GM20000 (cell line): Measurements from ENCODE around the gene ASTN2.

Experiments
- DNase-seq: peaks from one replicate; pipeline ENCODE4 v3.0.0; 2012; ENCODE audit warnings: low spot score
- CTCF ChIP-seq: IDR thresholded peaks from 2 replicates; pipeline ENCODE4 v1.5.1; 2012; ENCODE audit warnings: mild to moderate bottlenecking, control low read depth; ENCODE audit errors: extremely low read depth, missing control alignments

The ASTN2 gene

GRCh38 chr9:116635908-116636307, 778.9 kb downstream of the ASTN2 start:
- no peak for DNase-seq

GRCh38 chr9:116632990-116633838, 781.6 kb downstream of the ASTN2 start:
- DNase-seq, result no peak
- TF ChIP-seq CTCF, result no peak

More at GRCh38 chr9:116635908-116636307, 778.9 kb downstream of the ASTN2 start:
- no peak for TF ChIP-seq CTCF

- DNase-seq, result no peak
These were observed 785.2 kb downstream of the ASTN2 start for GRCh38 chr9:116629634-116630033.

GRCh38 chr9:116628716-116629115, 786.1 kb downstream of the ASTN2 start:
- DNase-seq, result no peak
- no peak for TF ChIP-seq CTCF

More at GRCh38 chr9:116629634-116630033, 785.2 kb downstream of the ASTN2 start:
- TF ChIP-seq CTCF, result no peak

- DNase-seq, result no peak
- no peak for TF ChIP-seq CTCF
These were observed 787.4 kb downstream of the ASTN2 start for GRCh38 chr9:116627433-116627832.

GRCh38 chr9:116626762-116627161, 788.1 kb downstream of the ASTN2 start:
- TF ChIP-seq CTCF, result no peak
- no peak for DNase-seq

GRCh38 chr9:116623715-116624114, 791.1 kb downstream of the ASTN2 start:
- TF ChIP-seq CTCF, result no peak
- DNase-seq, result no peak
